GM18951 (cell line): ENCODE data around the gene MDM4.

Source experiments
- POLR2A ChIP-seq: IDR thresholded peaks from 4 replicates; pipeline ENCODE4 v1.6.1; 2011; ENCODE audit warnings: mild to moderate bottlenecking; ENCODE audit not compliant: insufficient read length, insufficient read depth; ENCODE audit errors: extremely low read depth
- in situ Hi-C: fragments of 300-500 bp; cut with MboI; formaldehyde crosslinking; loops from one replicate; pipeline ENCODE4 v1.12.0; 2022; ENCODE audit warnings: low sequenced_read_pairs, mixed read lengths, inconsistent platforms; ENCODE audit not compliant: unreplicated experiment

The MDM4 gene

DNA sequence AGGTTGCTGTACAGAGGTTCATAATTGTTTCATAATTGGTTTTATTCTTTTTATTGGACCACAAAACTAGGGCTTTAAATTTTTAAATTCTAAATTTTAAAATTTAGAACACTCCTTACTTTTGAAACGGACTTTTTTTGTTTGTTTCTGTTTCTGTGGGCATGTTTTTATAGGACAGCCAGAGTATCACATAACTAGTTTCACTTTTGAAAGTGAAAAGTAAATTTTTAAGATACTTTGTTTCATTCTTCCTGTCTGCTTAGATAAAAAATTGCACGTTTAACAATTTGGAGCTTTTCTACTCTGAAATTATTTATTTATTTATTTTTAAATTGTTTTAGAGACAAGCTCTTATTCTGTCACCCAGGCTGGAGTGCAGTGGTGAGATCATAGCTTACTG lies 29.7 kb downstream of the MDM4 start:
- in situ Hi-C loops: no loop called here

DNA sequence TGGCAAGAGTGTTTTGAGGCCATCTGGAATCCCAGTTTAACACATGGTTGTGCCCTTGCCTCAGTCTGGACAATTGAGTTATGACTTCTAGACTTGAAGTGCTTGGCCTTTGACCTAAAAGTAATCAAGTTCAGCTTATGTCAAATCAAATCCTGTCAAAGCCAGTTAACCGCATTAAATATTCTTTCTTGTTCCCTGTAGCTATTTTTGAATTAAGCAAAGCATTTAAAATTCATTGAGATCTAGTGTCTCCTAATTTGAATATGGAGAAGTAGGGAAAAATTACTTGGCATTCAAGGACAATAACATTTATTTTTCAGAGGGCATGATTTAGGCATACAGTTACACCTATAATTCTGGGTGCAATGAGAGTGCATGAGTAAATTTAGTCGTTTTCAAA lies 32.1 kb downstream of the MDM4 start:
- in situ Hi-C loops: no loop called here
- TF ChIP-seq POLR2A: no peak

More for the DNA sequence above, 29.7 kb downstream of the MDM4 start:
- TF ChIP-seq POLR2A: no peak

GRCh38 chr1:204549313-204549712 lies 33.1 kb downstream of the MDM4 start:
- TF ChIP-seq POLR2A: no peak
- in situ Hi-C loops: no loop called here

- no peak for TF ChIP-seq POLR2A
- in situ Hi-C loops: no loop called here
These were observed 34.7 kb downstream of the MDM4 start for GRCh38 chr1:204550926-204551325.

- no peak for TF ChIP-seq POLR2A
- in situ Hi-C loops: no loop called here
These were observed 40.3 kb downstream of the MDM4 start for GRCh38 chr1:204556458-204557052.

DNA sequence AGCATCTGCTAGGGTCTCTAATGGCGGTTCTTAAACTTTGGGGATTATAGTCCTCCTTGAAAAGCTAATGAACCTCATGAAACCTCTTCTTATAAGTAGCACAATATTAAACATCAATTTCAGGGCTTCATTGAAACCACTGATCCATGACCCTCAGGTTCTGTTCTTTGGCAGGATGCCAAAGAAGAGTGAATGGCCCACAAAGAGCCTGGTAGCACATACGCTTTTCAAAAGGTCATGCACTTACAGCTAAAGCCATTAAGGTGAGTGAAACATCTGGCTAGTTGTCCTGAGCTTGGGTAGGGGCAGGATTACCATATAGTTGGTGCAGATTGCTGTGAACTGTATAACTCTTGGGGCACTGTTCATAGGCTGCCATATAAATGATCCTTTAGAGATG lies 42.3 kb downstream of the MDM4 start:
- in situ Hi-C loops: no loop called here
- TF ChIP-seq POLR2A: no peak

GRCh38 chr1:204560002-204560401 lies 43.8 kb downstream of the MDM4 start:
- in situ Hi-C loops: loop anchor here (10.0 kb wide), 1 partner anchor 245 kb away; no protein-coding TSS in a partner anchor

- in situ Hi-C loops: loop anchor here (10.0 kb wide), 1 partner anchor 244 kb away; no protein-coding TSS in a partner anchor
- no peak for TF ChIP-seq POLR2A
These were observed 44.5 kb downstream of the MDM4 start for GRCh38 chr1:204560590-204561150.

GRCh38 chr1:204562075-204562990 lies 46.1 kb downstream of the MDM4 start:
- in situ Hi-C loops: loop anchor here (10.0 kb wide), 1 partner anchor 242 kb away; no protein-coding TSS in a partner anchor
- no peak for TF ChIP-seq POLR2A

DNA sequence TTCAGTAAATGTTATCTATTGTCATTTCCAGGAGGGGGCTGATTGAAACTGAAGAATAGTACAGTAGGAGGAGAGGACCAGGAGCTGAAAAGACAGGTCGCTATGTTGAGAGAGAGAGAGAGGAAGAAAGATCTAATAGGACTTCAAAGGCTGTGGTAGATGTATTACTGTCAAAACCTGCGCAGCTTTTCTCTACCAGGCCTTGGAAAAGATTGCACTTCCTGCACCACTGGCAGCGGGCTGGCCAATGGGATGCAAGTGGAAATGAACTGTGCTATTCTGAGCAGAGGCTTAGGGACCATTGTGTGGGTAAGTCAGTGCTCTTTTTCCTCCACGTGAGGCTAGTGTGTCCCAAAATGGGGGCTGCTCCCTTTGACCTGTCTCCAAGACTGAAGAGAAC lies 47.1 kb downstream of the MDM4 start:
- in situ Hi-C loops: loop anchor here (10.0 kb wide), 1 partner anchor 241 kb away; no protein-coding TSS in a partner anchor
- no peak for TF ChIP-seq POLR2A

DNA sequence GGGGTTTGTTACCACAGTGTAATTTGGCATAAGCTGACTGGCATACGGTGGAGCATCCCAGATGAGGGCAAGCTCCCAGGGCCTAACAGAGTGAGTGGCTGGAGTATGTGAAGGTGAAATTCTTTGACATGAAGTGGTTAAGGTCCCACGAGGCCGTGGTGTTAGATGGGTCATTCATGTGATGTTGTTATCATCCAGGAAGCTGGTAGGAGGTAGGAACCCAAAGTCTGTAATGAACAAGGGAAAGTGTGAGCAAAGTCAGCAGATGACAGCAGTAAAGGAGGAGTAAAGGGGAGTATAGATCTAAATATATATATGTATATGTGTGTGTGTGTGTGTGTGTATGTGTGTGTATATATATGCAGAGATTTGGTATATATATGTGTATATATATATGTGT lies 47.6 kb downstream of the MDM4 start:
- in situ Hi-C loops: loop anchor here (10.0 kb wide), 1 partner anchor 241 kb away; no protein-coding TSS in a partner anchor
- no peak for TF ChIP-seq POLR2A

DNA sequence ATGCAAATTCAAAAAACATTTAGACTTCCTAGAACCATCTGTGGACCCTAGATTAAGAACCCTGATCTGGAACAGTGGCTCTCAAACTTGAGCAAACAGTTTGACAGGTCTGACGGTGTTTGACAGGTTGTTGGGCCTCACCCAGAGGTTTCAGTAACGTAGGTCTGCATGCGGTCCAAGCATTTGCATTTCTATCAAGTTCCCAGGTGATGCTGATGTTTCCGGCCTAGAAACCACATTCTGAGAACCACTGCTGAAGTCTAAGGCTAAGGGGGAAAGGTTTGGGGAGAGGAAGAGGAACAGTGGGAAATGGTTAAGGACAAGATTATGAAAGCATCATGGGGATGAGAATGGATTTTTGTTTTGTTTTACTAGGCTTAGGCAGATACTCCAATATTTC lies 48.6 kb downstream of the MDM4 start:
- in situ Hi-C loops: loop anchor here (10.0 kb wide), 1 partner anchor 240 kb away; no protein-coding TSS in a partner anchor

More for the DNA sequence above, 48.6 kb downstream of the MDM4 start:
- TF ChIP-seq POLR2A: no peak
